Activated effector memory CD4-positive, alpha-beta T cell treated with anti-CD3 and anti-CD28 coated beads, Interleukin-2, amount 50 U/mL, for 16 hours (primary cell): ENCODE data around the gene PTPRD.
"Not testable (repeated sequence)": the region's sequence is repeated elsewhere in the genome, so short reads cannot be mapped to it uniquely, and the experiment has no call there.

Experiments
- DNase-seq: peaks from one replicate; pipeline ENCODE4 v3.0.0-alpha.2; 2020

The PTPRD gene

GRCh38 chr9:10449201-10449617 lies 163.6 kb downstream of the PTPRD start:
- not testable (repeated sequence) for DNase-seq

GRCh38 chr9:10447036-10447435 lies 165.8 kb downstream of the PTPRD start:
- no peak for DNase-seq

- DNase-seq: no peak
Observed at GRCh38 chr9:10443868-10444204, 169.0 kb downstream of the PTPRD start.

GRCh38 chr9:10443181-10443867 lies 169.5 kb downstream of the PTPRD start:
- DNase-seq: no peak

- no peak for DNase-seq
Observed at GRCh38 chr9:10438955-10439354, 173.8 kb downstream of the PTPRD start.

- no peak for DNase-seq
Observed at GRCh38 chr9:10436756-10437155, 176.0 kb downstream of the PTPRD start.

- DNase-seq: no peak
Observed at GRCh38 chr9:10434412-10434811, 178.4 kb downstream of the PTPRD start.

- no peak for DNase-seq
Observed at GRCh38 chr9:10411272-10411671, 201.5 kb downstream of the PTPRD start.

- DNase-seq: no peak
Observed at GRCh38 chr9:10403283-10403682, 209.5 kb downstream of the PTPRD start.

GRCh38 chr9:10396615-10397014 lies 216.2 kb downstream of the PTPRD start:
- no peak for DNase-seq

GRCh38 chr9:10387282-10387681 lies 225.5 kb downstream of the PTPRD start:
- no peak for DNase-seq

- DNase-seq: no peak
Observed at GRCh38 chr9:10371824-10372223, 241.0 kb downstream of the PTPRD start.

- DNase-seq: no peak
Observed at GRCh38 chr9:10366171-10366779, 246.5 kb downstream of the PTPRD start.

GRCh38 chr9:10354591-10354990 lies 258.2 kb downstream of the PTPRD start:
- DNase-seq: no peak

- not testable (repeated sequence) for DNase-seq
Observed at GRCh38 chr9:10345621-10346020, 267.2 kb downstream of the PTPRD start.

- no peak for DNase-seq
Observed at GRCh38 chr9:10341057-10341456, 271.7 kb downstream of the PTPRD start.

GRCh38 chr9:10339152-10339551 lies 273.6 kb downstream of the PTPRD start:
- no peak for DNase-seq

- no peak for DNase-seq
Observed at GRCh38 chr9:10331157-10331556, 281.6 kb downstream of the PTPRD start.

- no peak for DNase-seq
Observed at GRCh38 chr9:10282084-10282483, 330.7 kb downstream of the PTPRD start.

- no peak for DNase-seq
Observed at GRCh38 chr9:10274988-10275387, 337.8 kb downstream of the PTPRD start.

- DNase-seq: no peak
Observed at GRCh38 chr9:10274175-10274574, 338.6 kb downstream of the PTPRD start.

- no peak for DNase-seq
Observed at GRCh38 chr9:10272830-10273229, 340.0 kb downstream of the PTPRD start.

GRCh38 chr9:10268531-10269485 lies 344.0 kb downstream of the PTPRD start:
- DNase-seq: no peak

- no peak for DNase-seq
Observed at GRCh38 chr9:10265153-10265631, 347.6 kb downstream of the PTPRD start.
